ENCODE measurements around the gene GPR84. TPM values are rescaled to one million over a fixed set of nuclear protein-coding genes. Genes with fewer than 3 reads are reported as not detected.

The GPR84 gene
- total RNA-seq, 4 donors from 2014 or later, result 0.42 TPM; not detected in 3

DNA sequence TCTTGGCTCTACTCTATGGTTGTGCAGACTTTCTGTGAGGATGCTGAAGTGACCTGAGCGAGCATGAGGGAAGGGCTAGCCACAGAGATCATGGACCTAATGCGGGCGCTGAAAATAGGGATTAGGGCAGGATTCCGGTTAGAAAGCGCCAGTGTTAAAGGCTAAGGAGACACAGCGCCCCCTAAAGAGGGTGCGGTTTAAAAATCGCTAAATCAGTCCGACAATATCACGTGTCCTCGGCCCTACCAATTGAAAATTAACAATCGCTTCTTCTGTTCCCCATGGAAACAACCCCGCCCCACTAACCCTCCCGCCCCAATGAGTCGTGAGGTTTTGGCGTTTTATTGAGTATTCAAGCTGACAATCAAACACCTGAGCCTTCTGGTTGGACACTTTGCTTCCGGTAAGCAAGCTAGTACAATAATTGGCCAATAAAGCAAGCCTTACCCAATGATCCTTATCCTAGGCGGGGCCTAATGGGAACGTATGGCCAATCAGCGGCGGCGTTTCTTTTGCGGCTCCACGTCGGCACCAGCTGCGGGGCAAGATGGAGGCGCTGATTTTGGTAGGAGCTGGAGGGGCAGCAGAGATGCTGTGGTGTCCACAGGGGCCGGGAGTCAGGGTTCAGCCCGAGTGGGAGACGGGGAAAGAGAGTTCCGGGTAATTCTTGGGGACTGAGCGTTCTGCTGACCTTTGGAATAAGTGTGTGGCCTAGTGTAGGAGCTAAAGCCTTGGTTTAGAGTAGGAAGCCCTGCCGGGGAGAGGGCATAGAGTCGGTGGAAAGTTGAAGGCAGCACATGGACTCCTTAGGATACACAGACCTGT is 39.5 kb downstream of the GPR84 start, which contains the start of gene COPZ1:
Gene COPZ1 (plus strand): TSS at position 515 of the 825 bp plus-strand sequence. CDS start 33 bp downstream, at position 548.
- 1 to 2% methylated on average over 34 of the region's 34 CpGs for WGBS, 2 donors
- H3K27ac ChIP-seq, result peak within 1 kb of the TSS; percentile 31 to 92 (median 88)
- H3K9me3 ChIP-seq, result no peaks in the 10 kb centered on the region
- TF ChIP-seq, protein P1, sequence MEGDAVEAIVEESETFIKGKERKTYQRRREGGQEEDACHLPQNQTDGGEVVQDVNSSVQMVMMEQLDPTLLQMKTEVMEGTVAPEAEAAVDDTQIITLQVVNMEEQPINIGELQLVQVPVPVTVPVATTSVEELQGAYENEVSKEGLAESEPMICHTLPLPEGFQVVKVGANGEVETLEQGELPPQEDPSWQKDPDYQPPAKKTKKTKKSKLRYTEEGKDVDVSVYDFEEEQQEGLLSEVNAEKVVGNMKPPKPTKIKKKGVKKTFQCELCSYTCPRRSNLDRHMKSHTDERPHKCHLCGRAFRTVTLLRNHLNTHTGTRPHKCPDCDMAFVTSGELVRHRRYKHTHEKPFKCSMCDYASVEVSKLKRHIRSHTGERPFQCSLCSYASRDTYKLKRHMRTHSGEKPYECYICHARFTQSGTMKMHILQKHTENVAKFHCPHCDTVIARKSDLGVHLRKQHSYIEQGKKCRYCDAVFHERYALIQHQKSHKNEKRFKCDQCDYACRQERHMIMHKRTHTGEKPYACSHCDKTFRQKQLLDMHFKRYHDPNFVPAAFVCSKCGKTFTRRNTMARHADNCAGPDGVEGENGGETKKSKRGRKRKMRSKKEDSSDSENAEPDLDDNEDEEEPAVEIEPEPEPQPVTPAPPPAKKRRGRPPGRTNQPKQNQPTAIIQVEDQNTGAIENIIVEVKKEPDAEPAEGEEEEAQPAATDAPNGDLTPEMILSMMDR (IDR thresholded peaks at IDR 0.05), result peak; percentile 60 to 80 (median 66)
- TF ChIP-seq EP300 (IDR thresholded peaks at IDR 0.05), result peak; percentile 38 to 92
- TF ChIP-seq POLR2A (IDR thresholded peaks at IDR 0.05), result peak; percentile 72 to 82
- peak within 1 kb of the TSS; percentile 45 to 79 (median 76) for H3K4me3 ChIP-seq
- H3K36me3 ChIP-seq, result no peaks in the 10 kb centered on the region
- peaks cover 0 to 49% (median 22%) of the 10 kb centered on the region in 4 donors for H3K4me1 ChIP-seq
- H3K27me3 ChIP-seq, result no peaks in the 10 kb centered on the region
- peak; percentile 94 to 96 for DNase-seq (ENCODE audit: low spot score in 2 of 2)

DNA sequence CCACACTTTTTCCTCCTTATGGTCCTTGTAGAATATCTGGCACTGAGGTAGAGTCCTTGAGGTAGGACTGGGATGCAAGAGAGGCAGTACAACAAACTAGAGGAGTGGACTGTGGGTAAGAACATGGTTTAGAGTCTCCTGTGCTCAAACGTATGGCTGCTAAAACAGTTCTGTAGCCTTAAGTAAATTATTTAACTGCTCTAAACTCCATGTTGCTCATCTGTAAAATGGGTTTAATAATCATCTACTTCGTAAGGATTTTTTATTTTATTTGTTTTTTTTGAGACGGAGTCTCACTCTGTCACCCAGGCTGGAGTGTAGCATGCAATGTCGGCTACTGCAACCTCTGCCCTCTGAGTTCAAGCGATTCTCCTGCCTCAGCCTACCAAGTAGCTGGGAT is 42.9 kb downstream of the GPR84 start:
- 89% methylated on average over 5 of the region's 5 CpGs for WGBS, 2 donors
- TF ChIP-seq, protein P1 (IDR thresholded peaks at IDR 0.05), result no peak
- TF ChIP-seq POLR2A (IDR thresholded peaks at IDR 0.05) (no peak), EP300 (IDR thresholded peaks at IDR 0.05) (no peak)

More for the DNA sequence above, 42.9 kb downstream of the GPR84 start:
- H3K4me3 ChIP-seq, result no peak overlapping the region
- no peaks in the 10 kb centered on the region for H3K9me3 ChIP-seq
- DNase-seq (ENCODE audit: low spot score in 2 of 2), result no peak
- H3K4me1 ChIP-seq, result peaks cover 0 to 14% (median 7%) of the 10 kb centered on the region in 4 donors
- no peak overlapping the region for H3K27ac ChIP-seq
- H3K27me3 ChIP-seq, result no peaks in the 10 kb centered on the region
- H3K36me3 ChIP-seq, result no peaks in the 10 kb centered on the region

Small RNA genes lying within 50 kb of the gene (small RNA-seq; reads per million reads assigned to genes)
- gene MIR148B (20.3 reads per million, percentile 92 among the genes with 10 or more reads in this experiment), gene RN7SL744P (not detected), gene RNU6-950P (not detected)

Other genes with a start within 250 kb of the GPR84 start
- gene SMUG1, start 175.5 kb downstream of the GPR84 start, total RNA-seq, result 10 to 100 TPM; 31.5 to 55.5 (median 36.3) TPM
- 10 to 100 TPM; 32.1 to 50.0 (median 42.4) TPM for gene CBX5, start 84.4 kb downstream of the GPR84 start, total RNA-seq
- 100 to 1,000 TPM; 450 to 769 (median 570) TPM for gene HNRNPA1, start 83.8 kb downstream of the GPR84 start, total RNA-seq
- gene NFE2, start 63.5 kb downstream of the GPR84 start, total RNA-seq, result not detected
- 10 to 100 TPM; 38.0 to 52.0 (median 43.6) TPM for gene COPZ1, start 39.4 kb downstream of the GPR84 start, total RNA-seq
- gene ZNF385A, start 20.2 kb upstream of the GPR84 start, total RNA-seq, result 10 to 100 TPM in 3 of 4 donors, 1 to 10 TPM in 1; 9.0 to 19.8 (median 13.5) TPM
- gene ITGA5, start 54.8 kb upstream of the GPR84 start, total RNA-seq, result 100 to 1,000 TPM in 3 of 4 donors, 10 to 100 TPM in 1; 73.6 to 145 (median 123) TPM
- gene GTSF1, start 109.1 kb upstream of the GPR84 start, total RNA-seq, result 1 to 10 TPM in 1 of 4 donors, under 1 TPM in 1, not detected in 2; 0.63 to 1.5 TPM
- gene NCKAP1L, start 133.3 kb upstream of the GPR84 start, total RNA-seq, result 10 to 100 TPM; 12.4 to 37.5 (median 16.3) TPM
- gene PDE1B, start 185.1 kb upstream of the GPR84 start, total RNA-seq, result 10 to 100 TPM in 2 of 4 donors, 1 to 10 TPM in 2; 6.5 to 37.5 (median 8.9) TPM
- 10 to 100 TPM; 26.1 to 77.6 (median 42.5) TPM for gene PPP1R1A, start 224.2 kb upstream of the GPR84 start, total RNA-seq

Measured in tibial nerve (tissue), 4 donors.